Effector memory CD4-positive, alpha-beta T cell (primary cell): ENCODE measurements around the gene MYL1.

ENCODE experiments used
- DNase-seq, 3 donors: peaks; one replicate each; pipeline ENCODE4 v3.0.0-alpha.2; 2020
- H3K27ac ChIP-seq: 2 replicates; pipeline ENCODE4 v1.7.0; 2013; ENCODE audit warnings: mild to moderate bottlenecking, low read length, moderate library complexity; ENCODE audit not compliant: insufficient read depth, poor library complexity, severe bottlenecking
- H3K27me3 ChIP-seq: replicated peaks from 2 replicates; pipeline ENCODE4 v1.7.0; 2013; ENCODE audit warnings: mild to moderate bottlenecking, low read length; ENCODE audit not compliant: insufficient read depth, control insufficient read depth, poor library complexity, severe bottlenecking
- H3K36me3 ChIP-seq: 2 replicates; pipeline ENCODE4 v1.7.0; 2013; ENCODE audit warnings: mild to moderate bottlenecking, low read length, moderate library complexity; ENCODE audit not compliant: control insufficient read depth, insufficient read depth
- H3K4me1 ChIP-seq: 2 replicates; pipeline ENCODE4 v1.7.0; 2013; ENCODE audit warnings: low read length, mild to moderate bottlenecking; ENCODE audit not compliant: control insufficient read depth, insufficient read depth, poor library complexity, severe bottlenecking
- H3K4me3 ChIP-seq: 2 replicates; pipeline ENCODE4 v1.7.0; 2013; ENCODE audit warnings: low read length, low read depth, mild to moderate bottlenecking; ENCODE audit not compliant: insufficient read depth, poor library complexity, severe bottlenecking
- H3K9me3 ChIP-seq: 2 replicates; pipeline ENCODE4 v1.7.0; 2013; ENCODE audit warnings: mild to moderate bottlenecking, low read length, moderate library complexity; ENCODE audit not compliant: control insufficient read depth
- total RNA-seq, 3 donors: gene quantifications; one replicate each; lab custom pipeline; 2026; lab: John Stamatoyannopoulos, UW

The MYL1 gene
- total RNA-seq: 0 reads per million in 3 donors

DNA sequence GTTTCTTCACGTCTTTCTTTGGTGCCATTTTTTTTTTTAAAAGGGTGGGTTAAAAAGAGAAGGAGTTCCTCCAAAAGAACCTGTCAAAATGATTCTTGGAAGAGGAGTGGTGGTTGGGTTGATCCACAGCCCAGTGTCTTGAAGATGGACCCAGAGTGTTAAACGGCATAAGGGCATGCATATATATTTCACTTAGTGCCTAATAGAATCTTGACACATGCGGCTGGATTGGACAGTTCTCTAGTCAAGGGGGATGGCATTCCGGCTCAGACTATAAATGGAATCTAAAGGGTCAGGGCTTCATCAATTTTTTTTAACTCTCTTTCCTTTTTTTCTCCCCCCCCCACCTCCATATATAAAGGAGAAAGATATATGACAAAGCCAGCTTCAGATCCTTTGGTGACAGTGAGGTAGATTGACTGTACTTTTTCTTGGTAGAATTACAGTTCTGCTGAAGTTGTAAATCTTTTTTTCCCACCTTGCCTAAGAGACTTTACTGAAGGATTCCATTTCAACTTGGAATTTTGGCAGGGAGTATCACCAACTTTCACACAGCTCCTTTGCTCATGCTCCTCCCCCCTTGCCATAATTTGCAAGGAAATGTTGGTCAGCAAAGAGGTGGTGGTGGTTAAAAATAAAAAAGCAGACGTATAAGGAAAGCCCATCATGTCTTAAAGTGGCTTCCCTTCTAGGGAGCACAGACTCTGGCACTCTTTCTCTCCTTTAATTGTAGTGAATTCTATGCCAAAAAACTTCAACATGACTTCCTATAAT is at the start of gene MYL1:
Gene MYL1, minus strand, starts transcription at position 160 of the 774 bp plus-strand sequence. Its CDS starts 132 bp downstream, at position 28.
- Histone ChIP-seq H3K36me3 (no peaks in the 10 kb centered on the region), H3K27ac (no peak within 1 kb of the TSS), H3K4me1 (no peaks in the 10 kb centered on the region), H3K27me3 (no peaks in the 10 kb centered on the region), H3K9me3 (no peaks in the 10 kb centered on the region), H3K4me3 (no peak within 1 kb of the TSS)
- DNase-seq: no peak

DNA sequence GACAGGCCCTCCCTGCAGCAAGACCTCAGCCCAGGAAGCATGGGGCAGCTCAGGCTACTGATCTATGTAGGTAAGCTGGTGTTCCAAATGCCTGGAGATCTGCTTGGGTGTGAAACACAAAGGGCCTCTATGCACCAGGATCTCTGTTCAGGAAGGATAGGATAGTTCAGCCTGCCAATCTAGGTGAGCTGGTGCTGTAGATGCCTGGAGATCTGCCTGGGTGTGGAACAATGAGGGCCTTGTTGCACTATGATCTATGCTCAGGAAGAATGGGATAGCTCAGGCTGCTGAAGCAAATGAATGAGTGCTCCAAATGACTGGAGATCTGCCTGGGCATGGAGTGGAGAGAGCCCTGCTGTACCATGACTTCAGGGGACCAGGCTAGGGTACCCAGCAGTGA is 48.9 kb upstream of the MYL1 start:
- no peaks in the 10 kb centered on the region for H3K27me3 ChIP-seq
- DNase-seq: no peak
- H3K4me1 ChIP-seq: no peaks in the 10 kb centered on the region
- H3K4me3 ChIP-seq: no peak overlapping the region
- no peak overlapping the region for H3K27ac ChIP-seq
- no peaks in the 10 kb centered on the region for H3K9me3 ChIP-seq
- no peaks in the 10 kb centered on the region for H3K36me3 ChIP-seq

DNA sequence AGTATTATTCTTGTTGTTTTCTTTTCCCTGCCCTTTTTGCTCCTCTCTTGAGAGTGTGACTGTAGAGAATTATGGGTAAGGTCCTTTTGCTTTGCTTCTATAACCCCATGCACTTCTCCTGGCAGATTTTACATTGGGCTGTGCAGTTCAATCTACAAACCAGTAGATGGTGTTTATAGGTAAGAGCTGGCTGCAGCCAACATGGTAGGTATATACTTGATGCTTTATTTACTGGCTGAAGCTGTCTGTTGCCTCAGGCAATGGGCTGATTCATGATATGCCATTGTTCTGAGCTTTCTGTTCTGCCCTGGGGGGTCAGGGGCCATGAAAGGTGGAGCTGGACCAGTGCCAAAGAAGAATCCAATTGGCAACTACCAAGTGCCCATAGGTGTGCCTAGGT is 48.3 kb upstream of the MYL1 start:
- no peak overlapping the region for H3K27ac ChIP-seq
- no peaks in the 10 kb centered on the region for H3K36me3 ChIP-seq
- DNase-seq: no peak
- no peak overlapping the region for H3K4me3 ChIP-seq
- no peaks in the 10 kb centered on the region for H3K27me3 ChIP-seq
- no peaks in the 10 kb centered on the region for H3K4me1 ChIP-seq
- H3K9me3 ChIP-seq: no peaks in the 10 kb centered on the region

DNA sequence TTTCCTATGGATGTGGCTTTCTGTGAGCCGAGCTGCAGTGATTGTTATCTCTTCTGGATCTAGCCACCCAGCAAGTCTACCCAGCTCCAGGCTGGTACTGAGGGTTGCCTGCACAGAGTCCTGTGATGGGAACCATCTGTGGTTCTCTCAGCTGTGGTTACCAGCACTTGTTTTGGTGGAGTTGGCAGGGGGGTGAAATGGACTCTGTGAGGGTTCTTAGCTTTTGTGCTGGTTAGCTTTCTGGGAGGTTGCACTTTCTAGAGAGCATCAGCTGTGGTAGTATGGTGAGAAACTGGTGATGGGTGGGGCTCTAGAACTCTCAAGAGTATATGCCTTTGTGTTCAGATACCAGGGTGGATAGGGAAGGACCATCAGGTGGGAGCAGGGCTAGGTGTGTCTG is 45.4 kb upstream of the MYL1 start:
- no peaks in the 10 kb centered on the region for H3K36me3 ChIP-seq
- DNase-seq: no peak
- no peaks in the 10 kb centered on the region for H3K4me1 ChIP-seq
- no peaks in the 10 kb centered on the region for H3K27me3 ChIP-seq
- H3K9me3 ChIP-seq: no peaks in the 10 kb centered on the region
- no peak overlapping the region for H3K27ac ChIP-seq
- no peak overlapping the region for H3K4me3 ChIP-seq

DNA sequence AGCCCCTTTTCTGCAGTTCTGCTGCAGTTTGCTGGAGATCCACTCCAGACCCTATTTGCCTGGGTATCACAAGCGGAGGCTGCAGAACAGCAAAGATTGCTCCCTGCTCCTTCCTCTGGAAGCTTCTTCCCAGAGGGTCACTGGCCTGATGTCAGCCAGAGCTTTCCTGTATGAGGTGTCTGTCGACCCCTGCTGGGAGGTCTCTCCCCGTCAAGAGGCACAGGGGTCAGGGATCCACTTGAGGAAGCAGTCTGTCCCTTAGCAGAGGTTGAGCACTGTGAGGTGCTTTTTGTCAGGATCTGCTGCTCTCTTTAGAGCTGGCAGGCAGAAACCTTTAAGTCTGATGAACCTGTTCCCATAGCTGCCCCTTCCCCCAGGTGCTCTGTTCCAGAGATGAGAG is 42.0 kb upstream of the MYL1 start:
- no peaks in the 10 kb centered on the region for H3K36me3 ChIP-seq
- no peak overlapping the region for H3K27ac ChIP-seq
- no peak overlapping the region for H3K4me3 ChIP-seq
- no peak for DNase-seq
- no peaks in the 10 kb centered on the region for H3K9me3 ChIP-seq
- H3K4me1 ChIP-seq: no peaks in the 10 kb centered on the region
- H3K27me3 ChIP-seq: no peaks in the 10 kb centered on the region

DNA sequence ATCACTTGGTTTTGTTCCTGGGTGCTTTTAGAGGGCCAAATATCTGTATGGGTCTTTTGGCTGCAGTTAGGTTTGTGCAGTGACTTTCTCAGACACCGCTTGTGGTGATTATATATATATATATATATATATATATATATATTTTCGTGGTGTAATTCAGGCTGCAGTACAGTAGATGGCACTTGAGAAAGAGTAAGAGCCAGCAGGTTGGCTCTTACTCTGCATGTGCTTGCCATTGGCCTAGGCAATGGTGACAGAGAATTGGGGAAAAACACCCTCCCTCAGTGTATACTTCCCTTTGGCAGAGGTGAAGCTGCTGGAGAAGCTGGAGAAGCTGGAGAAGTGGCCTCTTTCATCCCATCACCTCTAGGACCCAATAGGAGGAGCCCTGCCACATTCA is 22.2 kb upstream of the MYL1 start:
- Histone ChIP-seq H3K9me3 (no peaks in the 10 kb centered on the region), H3K36me3 (no peaks in the 10 kb centered on the region), H3K27me3 (no peaks in the 10 kb centered on the region), H3K4me3 (no peak overlapping the region), H3K4me1 (no peaks in the 10 kb centered on the region), H3K27ac (no peak overlapping the region)
- DNase-seq: no peak

DNA sequence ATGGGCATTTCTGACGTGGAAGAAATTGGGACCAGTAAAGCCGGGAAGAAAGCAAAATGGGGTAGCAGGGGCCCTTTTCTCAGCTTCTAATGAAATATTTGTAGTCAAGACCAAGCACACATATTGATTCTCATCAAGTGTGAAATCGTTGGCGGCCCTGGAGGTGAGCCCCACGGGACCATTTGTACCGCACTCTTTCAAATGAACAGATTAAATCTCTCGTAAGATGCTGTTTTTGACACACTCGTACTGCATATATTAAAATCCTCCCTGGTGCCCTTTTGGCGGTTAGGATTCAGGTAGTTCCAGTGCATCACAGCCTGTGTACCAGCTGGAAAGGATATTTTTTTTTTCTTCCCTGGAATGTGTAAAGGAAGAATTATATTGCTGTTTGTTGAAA is 9.9 kb upstream of the MYL1 start:
- H3K36me3 ChIP-seq: no peaks in the 10 kb centered on the region
- no peak overlapping the region for H3K4me3 ChIP-seq
- no peak for DNase-seq
- no peaks in the 10 kb centered on the region for H3K27me3 ChIP-seq
- no peak overlapping the region for H3K27ac ChIP-seq
- H3K4me1 ChIP-seq: no peaks in the 10 kb centered on the region
- no peaks in the 10 kb centered on the region for H3K9me3 ChIP-seq

DNA sequence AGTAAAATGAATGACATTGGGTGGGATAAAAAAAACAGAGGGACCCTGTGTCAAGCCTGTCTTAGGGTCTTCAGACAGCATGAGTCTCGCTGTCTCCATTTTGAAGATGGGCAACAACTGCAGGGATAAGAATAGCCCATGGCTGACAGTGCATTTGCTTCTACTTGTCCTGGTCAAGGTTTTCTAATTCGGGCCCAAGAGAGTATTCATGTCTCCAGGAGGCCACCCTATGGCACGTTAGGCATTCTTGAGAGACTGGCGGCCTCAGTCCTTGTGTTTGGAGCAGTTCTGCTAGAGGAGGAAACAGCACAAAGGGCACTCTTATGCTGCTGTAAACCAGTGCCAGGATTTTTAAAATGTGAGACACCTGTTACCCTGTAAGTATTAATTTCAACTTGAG is 9.5 kb upstream of the MYL1 start:
- Histone ChIP-seq H3K9me3 (no peaks in the 10 kb centered on the region), H3K27ac (no peak overlapping the region), H3K27me3 (no peaks in the 10 kb centered on the region), H3K4me3 (no peak overlapping the region), H3K36me3 (no peaks in the 10 kb centered on the region), H3K4me1 (no peaks in the 10 kb centered on the region)
- DNase-seq: no peak

DNA sequence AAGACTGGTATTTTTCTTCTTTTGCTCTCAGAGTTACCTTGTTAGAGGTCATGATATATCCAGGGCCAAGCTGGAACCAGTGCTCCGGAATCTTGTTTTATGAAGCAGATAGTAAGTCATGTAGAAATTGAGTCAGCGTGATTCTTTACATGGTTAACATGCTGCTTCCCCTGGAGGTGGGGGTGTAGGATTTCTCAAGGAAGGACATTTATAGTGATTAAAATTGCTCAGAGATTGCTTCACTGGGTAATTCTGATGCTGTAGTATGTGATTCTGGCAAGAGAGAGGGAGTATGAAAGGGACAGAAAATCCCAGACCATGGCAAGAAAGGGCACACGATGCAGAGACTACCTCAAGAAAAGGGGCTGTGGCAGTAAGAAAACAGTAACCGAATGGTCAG is 8.0 kb upstream of the MYL1 start:
- no peak for DNase-seq
- H3K4me1 ChIP-seq: no peaks in the 10 kb centered on the region
- no peak overlapping the region for H3K4me3 ChIP-seq
- H3K9me3 ChIP-seq: no peaks in the 10 kb centered on the region
- no peak overlapping the region for H3K27ac ChIP-seq
- H3K36me3 ChIP-seq: no peaks in the 10 kb centered on the region
- H3K27me3 ChIP-seq: no peaks in the 10 kb centered on the region

DNA sequence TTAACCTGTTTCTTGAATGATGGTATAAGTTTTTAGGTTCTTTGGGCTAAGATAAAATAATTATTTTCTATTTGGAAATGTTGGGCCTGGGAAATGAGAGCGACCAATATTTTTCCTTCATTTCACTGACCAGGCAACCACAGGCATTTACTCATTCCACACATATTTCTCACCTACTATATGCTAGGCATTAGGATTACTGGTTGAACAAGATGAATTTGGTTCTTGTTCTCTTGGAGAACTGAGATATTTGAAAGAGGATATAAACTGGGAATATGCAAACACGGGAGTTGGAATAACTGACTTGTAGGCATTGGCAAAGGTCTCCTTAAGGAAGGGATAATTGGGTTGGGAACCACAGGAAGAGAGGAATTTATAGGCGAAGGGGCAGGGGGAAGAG is 3.9 kb upstream of the MYL1 start:
- H3K27me3 ChIP-seq: no peaks in the 10 kb centered on the region
- no peaks in the 10 kb centered on the region for H3K4me1 ChIP-seq
- H3K4me3 ChIP-seq: no peak overlapping the region
- H3K9me3 ChIP-seq: no peaks in the 10 kb centered on the region
- DNase-seq: no peak
- H3K27ac ChIP-seq: no peak overlapping the region
- H3K36me3 ChIP-seq: no peaks in the 10 kb centered on the region
